GM18870 (cell line): Measurements from ENCODE around the gene DEDD2.

ENCODE experiments used
- ATAC-seq: cut with Tn5 transposase; IDR thresholded peaks from one replicate; pipeline ENCODE4 v1.9.1; 2021; ENCODE audit warnings: moderate library complexity; ENCODE audit not compliant: unreplicated experiment

DEDD2 gene

DNA sequence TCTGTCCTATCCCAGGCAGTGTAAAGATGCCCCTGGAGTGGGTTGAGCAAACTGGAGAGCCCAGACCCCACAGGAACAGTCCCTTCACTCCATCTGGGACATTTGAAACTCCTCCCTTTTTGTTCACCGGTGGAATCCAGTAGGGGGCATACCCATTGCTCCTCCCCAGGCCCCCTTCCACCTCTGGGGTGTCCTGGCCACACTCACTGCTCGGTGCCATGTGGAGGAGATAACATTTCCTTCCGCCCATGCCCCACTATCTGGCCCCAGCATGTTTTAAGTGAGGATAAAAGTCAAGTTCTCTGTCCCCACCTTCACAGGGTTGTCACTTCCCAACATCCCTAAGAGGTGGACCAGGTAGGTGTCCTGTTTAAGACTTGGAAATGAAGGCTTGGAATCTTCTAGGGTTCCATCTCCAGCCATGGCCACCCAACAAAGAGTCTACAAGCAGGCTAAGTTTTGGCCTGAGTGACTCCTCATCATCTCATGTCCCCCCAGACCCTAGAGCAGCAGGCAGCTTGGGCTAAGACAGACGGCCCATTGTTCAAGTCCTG is 11.9 kb upstream of the DEDD2 start:
- no peak for ATAC-seq

GRCh38 chr19:42228641-42229040 is 11.2 kb upstream of the DEDD2 start:
- no peak for ATAC-seq

DNA sequence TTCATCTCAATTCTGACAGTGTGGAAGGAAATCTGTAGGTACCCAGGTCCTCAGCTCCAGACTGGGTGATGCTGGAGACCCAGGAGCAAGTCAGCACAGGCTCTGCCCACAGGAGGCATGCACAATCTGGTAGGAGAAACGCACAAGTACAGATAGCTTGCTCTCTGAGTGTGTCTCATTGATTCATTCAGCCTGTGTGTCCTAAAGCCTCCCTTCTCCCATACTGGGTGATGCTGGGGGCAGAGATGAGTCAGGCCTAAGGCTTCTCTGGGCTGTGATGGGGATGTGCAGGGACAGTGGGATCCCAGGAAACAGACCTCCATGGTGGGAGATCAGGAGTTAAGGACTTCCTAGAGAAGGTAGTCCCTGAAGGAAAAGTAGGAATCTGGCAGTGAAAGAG is 9.4 kb upstream of the DEDD2 start:
- ATAC-seq, result no peak

DNA sequence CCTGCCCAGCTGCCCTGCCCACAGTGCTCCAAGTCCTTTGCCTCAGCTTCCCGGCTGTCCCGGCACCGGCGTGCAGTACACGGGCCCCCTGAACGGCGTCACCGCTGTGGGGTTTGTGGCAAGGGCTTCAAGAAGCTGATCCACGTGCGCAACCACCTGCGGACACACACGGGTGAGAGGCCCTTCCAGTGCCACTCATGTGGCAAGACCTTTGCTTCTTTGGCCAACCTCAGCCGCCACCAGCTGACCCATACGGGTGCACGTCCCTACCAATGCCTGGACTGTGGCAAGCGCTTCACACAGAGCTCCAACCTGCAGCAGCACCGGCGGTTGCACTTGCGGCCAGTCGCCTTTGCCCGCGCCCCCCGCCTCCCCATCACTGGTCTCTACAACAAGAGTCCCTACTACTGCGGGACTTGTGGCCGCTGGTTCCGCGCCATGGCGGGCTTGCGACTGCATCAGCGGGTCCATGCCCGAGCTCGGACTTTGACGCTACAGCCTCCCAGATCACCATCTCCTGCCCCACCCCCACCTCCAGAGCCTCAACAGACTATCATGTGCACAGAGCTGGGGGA is 8.3 kb upstream of the DEDD2 start:
- no peak for ATAC-seq

GRCh38 chr19:42224940-42225717 is 7.7 kb upstream of the DEDD2 start:
- ATAC-seq, result no peak

DNA sequence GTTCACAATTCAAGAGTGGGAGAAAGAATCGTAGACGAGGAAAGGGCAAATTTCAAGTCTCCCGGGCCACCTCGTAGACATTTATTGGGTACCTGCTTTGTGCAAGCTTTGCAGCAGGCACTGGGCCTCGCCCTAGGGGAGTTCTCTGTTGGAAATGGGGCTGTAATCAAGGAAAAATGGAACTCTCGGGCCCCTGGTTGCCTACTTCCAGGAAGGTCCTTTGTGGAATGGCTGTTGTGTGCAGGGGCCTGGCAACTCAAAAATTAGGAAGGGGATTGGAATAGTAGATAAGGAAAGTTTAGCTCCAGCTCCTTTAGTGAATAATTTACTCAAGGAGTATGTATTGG is 3.2 kb upstream of the DEDD2 start:
- no peak for ATAC-seq

DNA sequence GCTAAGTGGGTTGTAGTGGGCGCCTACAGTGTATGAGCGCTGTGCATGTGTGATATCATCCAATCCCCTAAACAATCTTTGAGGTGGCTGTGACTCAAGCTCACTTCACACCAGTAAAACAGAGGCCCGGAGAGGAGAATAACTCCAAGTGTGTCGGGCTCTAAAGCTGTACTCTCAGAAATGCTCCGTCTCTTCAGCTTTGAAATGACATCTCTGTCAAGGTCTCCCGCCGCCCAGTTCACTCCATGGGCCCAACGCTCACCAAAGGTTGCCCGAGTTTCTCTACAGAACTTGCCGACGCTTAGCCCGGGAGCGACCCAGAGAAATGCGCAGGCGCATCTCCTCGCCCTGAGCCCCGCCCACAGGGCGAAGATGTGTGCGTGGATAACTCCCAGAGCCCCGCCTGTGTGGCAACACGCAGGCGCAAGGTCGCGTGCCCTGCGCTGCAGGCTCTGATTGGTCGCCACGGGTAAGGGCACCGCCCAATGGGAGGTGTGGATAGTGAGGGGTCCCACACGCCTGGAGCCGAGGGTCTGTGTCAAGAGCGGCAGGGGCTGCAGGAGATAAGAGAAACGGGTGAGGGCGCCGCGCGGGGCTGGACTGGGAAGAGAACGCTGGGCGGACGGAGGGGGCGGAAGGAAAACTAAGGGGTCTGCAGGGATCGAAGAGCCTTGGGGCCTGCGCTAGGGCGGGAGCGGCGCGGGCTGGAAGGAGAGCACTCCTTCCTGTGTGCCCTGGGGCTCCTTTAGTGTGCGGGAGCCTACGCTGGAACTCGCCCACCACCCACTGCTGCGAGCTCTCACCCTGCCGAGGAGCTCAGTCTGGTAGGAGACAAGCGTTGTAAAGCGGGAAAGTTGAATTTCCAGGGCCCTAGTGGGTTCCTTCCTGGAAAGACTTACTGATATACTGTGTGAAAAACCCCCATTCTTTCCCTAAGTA is 2.6 kb upstream of the DEDD2 start, which contains the start of gene ZNF526:
TSS of gene ZNF526 (plus strand) at position 501 of the 939 bp plus-strand sequence. CDS start 4,092 bp downstream, outside the sequence.
- ATAC-seq, result peak; percentile 54

- no peak for ATAC-seq
Measured at GRCh38 chr19:42216653-42217519, 591 bp downstream of the DEDD2 start.

GRCh38 chr19:42214810-42215485 is 2.5 kb downstream of the DEDD2 start:
- ATAC-seq, result no peak

DNA sequence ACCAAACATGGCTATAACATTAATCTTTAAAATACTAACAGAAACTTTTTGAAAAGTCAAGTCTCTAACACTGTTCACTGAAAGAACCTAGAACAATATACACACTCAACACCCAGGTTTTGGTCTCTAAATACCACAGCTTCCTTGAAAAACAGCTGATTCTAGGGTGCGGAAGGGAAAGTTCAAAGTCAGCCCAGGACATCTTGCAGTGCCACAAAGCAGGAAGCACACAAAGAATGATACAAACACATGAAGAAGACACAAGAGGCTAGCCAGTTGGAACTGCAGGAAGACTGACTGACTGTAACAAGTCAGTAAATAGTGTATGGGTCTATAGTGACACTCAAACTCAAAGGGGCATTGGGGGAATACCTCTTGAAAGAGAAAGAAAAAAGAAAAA is 4.6 kb downstream of the DEDD2 start:
- ATAC-seq, result no peak

- no peak for ATAC-seq
Measured at GRCh38 chr19:42208612-42209011, 8.9 kb downstream of the DEDD2 start.

- no peak for ATAC-seq
Measured at GRCh38 chr19:42207767-42208271, 9.7 kb downstream of the DEDD2 start.

DNA sequence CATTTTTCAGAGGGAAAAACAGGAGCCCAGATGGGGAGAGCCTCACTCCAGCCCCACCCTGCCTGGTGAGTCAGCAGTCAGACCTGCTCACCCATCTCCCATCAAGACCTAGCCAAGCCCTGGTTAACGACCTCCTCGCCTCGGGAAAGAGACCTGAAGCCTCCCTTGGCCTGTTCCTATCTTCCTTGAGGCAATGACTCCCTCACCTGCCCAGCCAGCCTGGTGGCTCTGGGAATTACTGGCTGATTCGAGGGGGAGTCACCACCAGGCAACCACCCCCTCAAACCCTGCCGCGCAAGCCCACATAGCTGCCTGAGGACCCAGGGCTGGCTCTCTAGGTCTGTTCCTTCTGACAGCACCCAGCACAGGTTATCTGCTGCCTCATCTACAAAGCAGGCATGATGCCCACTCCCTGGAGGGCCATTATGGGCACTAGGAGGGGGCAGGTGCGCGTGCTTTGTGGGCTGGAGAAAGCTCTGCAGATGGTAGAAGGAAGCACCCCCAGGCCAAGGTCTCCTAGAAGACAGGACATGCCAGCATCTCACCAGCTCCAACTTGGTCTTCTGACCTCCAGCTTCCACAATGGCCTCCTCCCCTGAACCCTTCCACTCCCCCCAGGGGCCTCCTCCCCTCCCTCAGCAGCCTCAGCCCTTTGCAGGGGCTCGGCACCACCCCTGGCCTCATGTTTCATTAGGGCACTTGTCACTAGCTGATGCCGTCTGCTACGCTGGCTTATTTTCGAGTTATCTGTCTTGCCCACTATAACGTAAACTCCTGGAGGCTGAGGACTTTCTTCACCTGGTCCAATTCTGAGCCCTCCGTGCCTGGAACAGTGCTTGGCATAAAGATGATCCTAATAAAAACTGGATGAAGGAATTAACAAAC is 10.4 kb downstream of the DEDD2 start:
- no peak for ATAC-seq

- ATAC-seq, result no peak
Measured at GRCh38 chr19:42204664-42205063, 12.8 kb downstream of the DEDD2 start.

DNA sequence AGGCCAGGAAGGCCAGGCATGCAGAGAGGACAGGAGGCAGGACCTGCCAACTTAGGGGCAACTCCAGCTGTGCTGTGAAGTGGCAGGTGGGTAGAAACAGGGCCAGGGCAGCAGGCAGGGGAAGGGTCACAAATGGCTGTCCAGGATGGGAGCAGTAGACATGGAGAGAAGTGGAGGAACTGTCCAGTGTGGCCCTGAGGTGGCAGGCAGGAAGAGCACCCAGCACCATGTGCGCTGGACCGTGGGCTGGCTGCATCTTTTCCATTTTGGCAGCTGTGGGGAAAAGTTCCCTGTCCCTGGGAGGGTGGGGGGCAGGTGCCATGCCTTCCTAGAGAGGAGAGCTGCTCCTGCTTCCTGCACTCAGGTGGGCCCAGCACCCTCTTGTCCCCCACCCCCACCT is 13.8 kb downstream of the DEDD2 start:
- ATAC-seq, result no peak

GRCh38 chr19:42202290-42202880 is 15.1 kb downstream of the DEDD2 start:
- ATAC-seq, result no peak

- no peak for ATAC-seq
Measured at GRCh38 chr19:42201489-42202289, 15.8 kb downstream of the DEDD2 start.
